Stimulated activated CD4-positive, alpha-beta T cell treated with anti-CD3 and anti-CD28 coated beads, Interleukin-4, amount 100 ng/mL, for 4 hours (primary cell): ENCODE measurements around the gene RASSF1.
"Not testable (repeated sequence)": the region's sequence is repeated elsewhere in the genome, so short reads cannot be mapped to it uniquely, and the experiment has no call there.

ENCODE experiments used
- DNase-seq, 2 experiments: peaks; one replicate each; pipeline ENCODE4 v3.0.0-alpha.2; 2020

Gene RASSF1

GRCh38 chr3:50298836-50299637 lies 41.6 kb downstream of the RASSF1 start, which contains the start of the genes HYAL3 and NAA80:
HYAL3 (minus strand) TSS chr3:50299405; CDS start chr3:50295602, 3,803 bp downstream.
NAA80 (minus strand) TSS chr3:50299405; CDS start chr3:50297463, 1,942 bp downstream.
- DNase-seq, result peak; percentile 97 to 99

GRCh38 chr3:50297896-50298725 lies 42.5 kb downstream of the RASSF1 start:
- DNase-seq, result no peak

- DNase-seq, result no peak
These were observed 43.3 kb downstream of the RASSF1 start for GRCh38 chr3:50297384-50297775.

- no peak for DNase-seq
These were observed 43.8 kb downstream of the RASSF1 start for GRCh38 chr3:50296721-50297383.

DNA sequence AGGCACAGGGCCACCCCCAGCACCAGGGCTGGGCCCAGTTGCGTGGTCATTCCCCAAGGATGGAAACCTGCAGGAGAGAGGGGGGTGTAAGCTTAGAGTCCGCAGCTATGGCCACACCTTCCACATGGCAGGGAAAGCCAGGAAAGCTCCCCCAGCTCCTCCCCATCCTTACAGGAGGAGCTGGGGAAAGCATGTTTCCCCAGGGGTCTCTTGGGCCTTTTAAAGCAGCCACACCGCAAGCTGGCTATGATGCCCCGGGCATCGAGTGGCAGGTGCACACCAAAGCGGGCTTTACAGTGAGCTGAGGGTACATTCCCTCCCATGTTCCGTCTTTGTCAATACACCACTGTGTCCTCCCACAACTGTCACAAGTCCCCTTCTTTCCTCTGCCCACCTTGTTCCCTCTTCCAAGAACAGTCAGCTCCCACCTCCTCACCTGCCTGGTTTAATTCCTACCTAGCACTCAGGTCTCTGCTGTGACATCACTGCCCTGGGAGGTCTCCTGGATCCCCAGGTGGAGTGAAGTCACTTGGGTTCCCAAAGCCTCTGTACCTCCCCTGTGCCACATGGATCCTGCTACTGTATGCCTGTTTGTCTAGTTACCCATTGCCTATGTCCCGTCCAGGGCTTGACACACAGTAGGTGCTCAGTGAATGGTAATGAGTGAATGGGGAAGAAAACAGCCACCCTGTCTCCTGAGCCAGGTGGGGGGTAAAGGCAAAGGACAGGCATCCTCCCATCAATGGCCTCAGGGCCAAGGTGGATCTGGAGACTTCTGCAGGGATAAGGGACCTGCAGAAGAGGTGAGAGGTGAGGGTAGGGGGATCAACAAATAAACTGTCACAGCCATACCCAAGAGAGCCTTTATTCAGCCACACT lies 44.8 kb downstream of the RASSF1 start:
- no peak for DNase-seq

DNA sequence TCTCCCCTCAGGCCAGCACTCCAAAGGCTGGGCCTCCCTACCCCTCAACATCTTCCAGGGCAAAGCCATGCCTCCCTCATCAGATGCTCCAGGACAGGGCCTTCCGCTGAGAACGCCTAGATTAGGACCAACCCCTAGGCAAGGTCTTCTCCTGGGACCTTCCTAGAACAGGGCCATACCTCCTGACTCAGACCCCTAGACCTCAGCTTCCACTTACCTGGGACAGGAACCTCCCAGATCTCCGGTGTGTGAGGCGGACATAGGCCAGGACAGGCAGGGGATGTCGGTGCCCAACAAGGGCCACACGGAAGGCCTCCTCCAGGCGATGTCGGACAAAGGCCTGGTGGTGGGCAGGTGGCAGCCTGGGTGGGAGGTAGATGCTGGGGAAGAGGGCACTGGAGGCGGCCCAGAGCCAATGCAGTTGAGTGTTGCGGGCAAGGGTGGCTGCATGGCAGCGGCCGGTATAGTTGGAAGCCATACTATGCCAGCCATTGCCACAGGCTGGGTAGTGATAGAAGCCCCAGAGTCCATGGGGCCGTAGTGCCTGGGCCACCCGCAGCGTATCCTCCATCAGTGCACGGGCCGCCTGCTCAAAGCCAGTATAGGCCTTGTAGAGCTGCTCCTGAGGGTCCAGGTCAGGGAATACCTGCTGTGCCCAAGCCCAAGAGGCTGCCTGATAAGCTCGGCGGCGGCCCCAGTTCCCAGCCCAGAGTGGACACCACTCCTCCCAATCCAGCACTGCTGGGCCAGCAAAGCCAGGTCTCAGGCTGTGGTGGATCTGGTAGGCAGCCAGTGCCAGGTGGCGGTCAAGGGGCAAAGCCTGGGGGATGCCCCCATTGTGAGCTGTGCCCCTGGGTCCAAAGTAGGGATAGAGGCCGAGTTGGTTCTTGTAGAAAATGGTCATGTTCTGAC lies 45.9 kb downstream of the RASSF1 start:
- no peak for DNase-seq

DNA sequence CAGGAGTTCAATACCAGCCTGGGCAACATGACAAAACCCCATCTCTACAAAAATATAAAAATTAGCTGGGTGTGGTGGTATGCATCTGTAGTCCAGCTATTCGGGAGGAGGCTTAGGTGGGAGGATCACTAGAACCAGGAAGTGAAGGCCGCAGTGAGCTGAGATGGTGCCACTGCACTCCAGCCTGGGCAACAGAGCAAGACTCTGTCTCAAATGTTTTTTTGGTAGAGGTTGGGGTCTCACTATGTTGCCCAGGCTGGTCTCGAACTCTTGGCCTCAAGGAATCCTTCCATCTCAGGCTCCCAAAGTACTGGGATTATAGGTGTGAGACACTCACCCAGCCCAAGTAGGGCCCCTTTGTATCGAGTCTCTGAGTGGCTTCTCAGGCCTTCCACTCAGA lies 46.5 kb downstream of the RASSF1 start:
- no peak for DNase-seq

DNA sequence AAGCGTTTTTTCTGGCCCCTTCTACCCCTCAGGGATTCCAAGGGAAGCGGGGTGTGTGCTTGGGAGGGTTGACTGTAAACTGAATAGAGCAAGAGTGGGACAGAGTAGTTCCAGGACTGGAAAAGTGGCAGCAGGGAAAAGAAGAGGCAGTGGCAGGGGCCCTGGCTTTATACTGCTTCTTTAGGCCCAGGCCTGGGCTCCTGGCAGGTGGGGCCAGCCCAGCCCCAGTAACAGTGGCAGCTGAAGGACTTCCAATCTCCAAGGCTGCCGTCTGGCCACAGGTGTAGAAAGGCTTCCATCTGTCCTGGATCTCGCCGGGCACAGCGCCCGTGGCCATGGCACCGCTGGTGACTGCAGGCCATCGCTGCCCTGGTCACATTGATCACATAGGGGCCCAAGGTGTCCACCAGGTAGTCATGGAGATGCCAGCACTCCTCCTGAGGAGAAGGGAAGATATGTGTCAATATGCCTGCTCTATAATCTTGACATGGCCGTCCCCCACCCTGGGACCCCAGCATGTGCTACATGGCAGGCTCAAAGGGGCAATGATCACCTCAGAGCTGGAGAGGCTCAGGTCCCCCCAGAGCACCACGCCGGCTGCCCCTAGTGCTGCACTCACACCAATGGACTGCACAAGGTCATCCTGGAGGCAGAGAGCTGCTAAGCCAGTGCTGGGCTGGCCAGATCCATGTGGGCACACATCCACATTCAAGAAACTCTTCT lies 47.4 kb downstream of the RASSF1 start:
- no peak for DNase-seq

- peak; percentile 92 to 97 for DNase-seq
These were observed 48.2 kb downstream of the RASSF1 start, which contains the start of gene IFRD2 for GRCh38 chr3:50292159-50293078. IFRD2 (minus strand) TSS chr3:50292429; CDS start chr3:50292274, 155 bp downstream.

GRCh38 chr3:50290161-50290641 lies 50.4 kb downstream of the RASSF1 start:
- DNase-seq, result no peak

- no peak for DNase-seq
These were observed 51.5 kb downstream of the RASSF1 start for GRCh38 chr3:50289130-50289529.

DNA sequence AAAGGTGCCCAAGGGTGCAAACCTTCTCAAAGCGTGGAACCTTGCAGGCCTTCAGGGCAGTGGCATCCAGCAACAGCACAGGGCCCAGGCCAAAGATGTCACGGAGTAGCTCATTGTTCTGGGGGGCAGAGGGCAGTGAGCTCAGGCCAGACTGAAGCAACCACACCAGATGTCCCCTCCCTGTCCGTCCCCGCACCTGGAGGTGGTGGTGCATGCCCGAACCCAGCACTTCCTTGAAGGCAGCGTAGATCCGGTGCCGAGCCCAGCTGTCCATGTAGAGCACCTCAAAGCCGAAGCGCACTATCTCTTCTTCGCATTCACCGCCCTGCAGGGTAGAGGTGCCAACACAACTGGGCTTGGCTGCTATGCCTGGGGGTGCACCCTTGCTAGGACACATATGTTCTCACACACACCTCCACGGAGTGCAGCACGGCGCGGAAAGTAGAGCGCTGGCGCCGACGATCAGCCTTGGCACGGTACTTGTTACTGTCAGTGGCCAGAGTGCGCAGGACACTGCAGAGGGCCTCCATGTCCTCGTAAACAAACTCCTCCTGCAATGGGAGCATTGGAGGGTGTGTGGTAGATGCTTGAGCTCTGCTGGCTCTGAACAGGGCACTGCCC lies 52.1 kb downstream of the RASSF1 start:
- DNase-seq, result no peak

DNA sequence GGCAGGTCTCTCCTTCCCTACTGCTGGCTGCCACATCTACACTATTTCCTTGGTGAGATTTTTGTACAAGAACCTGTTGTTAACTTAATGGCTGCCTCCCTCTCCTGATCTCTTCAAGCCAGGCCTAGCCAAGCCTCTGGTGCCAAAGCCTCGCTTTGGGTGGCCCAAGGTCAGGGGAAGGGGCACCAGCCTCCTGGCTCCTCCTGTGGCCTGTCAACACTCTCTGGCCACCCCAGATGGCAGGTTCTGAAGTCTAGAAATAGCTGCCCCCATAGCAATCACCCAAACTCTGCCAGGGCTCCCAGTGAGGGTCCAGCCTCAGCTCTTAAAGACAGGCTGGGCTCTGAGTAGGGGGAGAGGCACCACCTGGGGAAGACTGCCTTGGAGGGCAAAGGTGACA lies 53.4 kb downstream of the RASSF1 start:
- no peak for DNase-seq

DNA sequence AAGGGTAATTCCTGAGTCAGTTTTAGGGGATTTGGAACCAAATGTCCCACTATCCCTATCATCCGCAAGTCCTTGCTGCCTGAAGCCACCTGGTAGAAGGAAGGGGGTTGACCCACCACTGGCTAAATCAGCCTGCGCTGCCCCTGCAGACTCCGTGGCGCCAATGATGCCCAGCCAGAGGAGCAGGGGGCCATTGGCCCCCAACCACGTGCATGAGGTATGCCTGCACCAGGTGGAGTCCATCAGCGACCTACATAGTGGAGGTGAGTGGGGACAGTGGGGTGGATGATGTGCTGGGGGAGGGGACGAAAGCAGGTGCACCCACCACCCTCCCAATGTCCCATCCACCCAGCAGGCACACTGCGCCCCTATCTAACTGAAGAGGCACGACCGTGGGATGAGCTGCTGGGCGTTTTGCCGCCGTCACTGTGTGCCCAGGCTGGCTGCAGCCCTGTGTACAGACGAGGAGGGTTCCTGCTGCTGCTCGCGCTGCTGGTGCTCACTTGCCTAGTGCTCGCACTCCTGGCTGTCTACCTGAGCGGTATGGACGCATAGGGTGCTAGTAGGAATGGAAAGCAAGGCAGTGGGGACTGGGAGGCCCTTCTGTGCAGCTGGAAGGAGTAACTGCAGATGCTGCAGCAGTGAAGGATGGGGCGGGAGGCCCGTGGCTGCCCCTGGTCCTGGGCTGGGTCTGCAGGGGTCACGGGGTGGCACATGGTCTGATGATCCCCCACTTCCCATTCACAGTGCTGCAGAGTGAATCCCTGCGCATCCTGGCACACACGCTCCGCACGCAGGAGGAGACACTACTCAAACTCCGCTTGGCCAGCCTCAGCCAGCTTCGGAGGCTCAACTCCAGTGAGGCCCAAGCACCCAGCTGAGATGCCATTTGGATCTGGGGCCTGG lies 54.1 kb downstream of the RASSF1 start:
- no peak for DNase-seq

- DNase-seq, result not testable (repeated sequence)
These were observed 56.5 kb downstream of the RASSF1 start for GRCh38 chr3:50284121-50284520.
